ENCODE data around the gene UBE2J2.

DNA sequence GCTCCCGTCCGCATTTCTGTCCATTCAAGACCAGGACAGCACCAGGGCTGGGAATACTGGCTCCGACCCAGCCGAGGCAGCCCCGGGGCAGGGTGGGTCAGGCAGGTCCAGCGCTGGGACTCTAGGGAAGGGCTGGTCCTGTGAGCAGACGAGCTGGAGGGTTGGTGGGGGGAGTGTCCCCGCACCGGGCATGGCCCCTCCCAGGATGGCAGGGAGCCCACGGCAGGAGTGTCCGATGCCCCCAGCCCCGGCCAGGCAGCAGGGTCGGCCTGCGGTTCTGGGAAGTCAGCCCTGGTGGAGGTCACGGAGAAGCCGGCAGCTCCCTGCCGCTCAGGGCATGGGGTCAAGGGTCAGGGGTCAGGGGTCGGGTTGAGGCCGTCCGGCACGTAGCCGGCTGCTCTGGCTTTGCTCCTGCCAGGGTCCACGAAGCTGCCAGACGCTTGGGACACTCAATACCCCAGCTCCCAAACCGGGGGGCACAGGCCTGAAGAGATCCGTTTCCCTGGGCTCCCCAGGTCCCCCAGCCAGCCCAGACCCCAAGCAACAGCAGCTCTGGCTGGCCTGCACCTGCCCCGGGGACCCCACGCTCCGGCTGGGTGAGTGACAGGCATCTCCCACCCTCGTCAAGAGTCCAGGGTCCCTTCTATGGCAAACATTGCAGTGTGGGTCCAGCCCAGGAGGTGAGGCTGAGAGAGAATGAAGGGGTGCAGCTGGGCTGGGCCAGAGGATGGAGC is 33.9 kb downstream of the UBE2J2 start:
- no peak for TF ChIP-seq CTCF (IDR thresholded peaks at IDR 0.05)
- no peak for TF ChIP-seq POLR2A (IDR thresholded peaks at IDR 0.05)
